Endothelial cell (in vitro differentiated cells): ENCODE measurements around the gene GREB1L. TPM values are rescaled to one million over a fixed set of nuclear protein-coding genes. Genes with fewer than 3 reads are reported as not detected.

Source experiments
- DNase-seq: peaks from one replicate; pipeline ENCODE4 v3.0.0; 2021; ENCODE audit warnings: low spot score
- H3K27ac Mint-ChIP-seq: one replicate; pipeline ENCODE4 v1.8.0; 2021; ENCODE audit warnings: mixed read lengths, inconsistent platforms; ENCODE audit not compliant: unreplicated experiment
- H3K27me3 Mint-ChIP-seq: one replicate; pipeline ENCODE4 v1.8.0; 2021; ENCODE audit warnings: mild to moderate bottlenecking, moderate library complexity, mixed read lengths, inconsistent platforms; ENCODE audit not compliant: unreplicated experiment
- H3K36me3 Mint-ChIP-seq: one replicate; pipeline ENCODE4 v1.8.0; 2021; ENCODE audit warnings: mild to moderate bottlenecking, low read depth, mixed read lengths, inconsistent platforms; ENCODE audit not compliant: unreplicated experiment
- H3K4me1 Mint-ChIP-seq: one replicate; pipeline ENCODE4 v1.8.0; 2021; ENCODE audit warnings: mild to moderate bottlenecking, mixed read lengths, inconsistent platforms; ENCODE audit not compliant: unreplicated experiment
- H3K4me3 Mint-ChIP-seq: one replicate; pipeline ENCODE4 v1.8.0; 2021; ENCODE audit warnings: mild to moderate bottlenecking, mixed read lengths, inconsistent platforms; ENCODE audit not compliant: unreplicated experiment
- H3K9me3 Mint-ChIP-seq: one replicate; pipeline ENCODE4 v1.8.0; 2021; ENCODE audit warnings: mixed read lengths, inconsistent platforms; ENCODE audit not compliant: unreplicated experiment
- total RNA-seq: library from RNA; stranded (reverse); fragmentation: NEBNext Ultra II Directional; extraction: Animal tissue kit (Norgen Biotek cat#: 25700); gene quantifications from one replicate; pipeline ENCODE4 v1.2.1, GENCODE V29; 2021; ENCODE audit not compliant: unreplicated experiment
- TF ChIP-seq, protein P1 (sequence below): fragments of 200-600 bp; sonication (generic); IDR thresholded peaks from one replicate; pipeline ENCODE4 v1.5.0; 2021; ENCODE audit warnings: antibody characterized with exemption; ENCODE audit not compliant: unreplicated experiment

The GREB1L gene
- total RNA-seq, 1 donor from 2014 or later = 105 TPM

DNA sequence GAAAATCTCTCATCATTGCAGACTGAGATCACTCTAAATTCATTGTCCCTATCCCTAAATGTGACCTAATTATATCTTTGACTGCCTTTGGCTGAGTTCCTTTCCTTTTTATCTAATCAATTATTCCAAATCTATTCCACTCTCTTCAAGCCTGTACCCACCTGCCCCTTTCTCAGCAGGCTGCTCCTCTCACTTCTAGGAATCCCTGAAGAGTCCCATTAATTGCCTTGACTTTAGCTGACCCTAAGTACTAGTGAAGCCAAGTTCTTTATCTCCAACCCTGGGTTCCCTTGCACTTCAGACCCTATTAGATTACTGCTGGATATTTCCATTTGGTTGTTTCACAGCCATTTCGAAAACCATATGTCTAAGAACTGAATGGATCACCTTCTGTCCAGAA, 102.8 kb downstream of the GREB1L start:
- Mint-ChIP-seq H3K36me3 (peaks cover 18% of the 10 kb centered on the region), H3K27ac (peak overlapping the region; percentile 19), H3K4me1 (peaks cover 37% of the 10 kb centered on the region)

DNA sequence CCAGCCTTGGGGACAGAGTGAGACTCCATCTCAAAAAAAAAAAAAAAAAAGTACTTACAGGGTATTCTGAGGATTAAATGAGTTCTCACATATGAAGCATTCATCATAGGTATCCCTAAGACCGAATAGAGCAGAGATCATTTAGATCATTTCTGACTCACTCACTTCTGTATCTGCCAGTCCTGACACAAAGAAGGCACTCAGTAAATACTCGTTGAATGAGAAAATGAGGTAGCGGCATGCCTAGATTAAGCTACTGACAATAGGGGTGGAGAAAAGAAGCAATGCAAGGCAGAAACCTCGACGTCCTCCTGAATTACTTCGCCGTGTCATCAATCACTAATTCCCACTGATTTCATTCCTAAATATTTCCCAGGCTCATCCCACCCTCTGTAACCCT, 103.8 kb downstream of the GREB1L start:
- Mint-ChIP-seq H3K27me3 (peaks cover 18% of the 10 kb centered on the region), H3K4me3 (peak overlapping the region; percentile 78), H3K36me3 (peaks cover 21% of the 10 kb centered on the region), H3K9me3 (no peaks in the 10 kb centered on the region), H3K27ac (peak overlapping the region; percentile 98), H3K4me1 (peaks cover 37% of the 10 kb centered on the region)
- DNase-seq = no peak
- TF ChIP-seq, protein P1, sequence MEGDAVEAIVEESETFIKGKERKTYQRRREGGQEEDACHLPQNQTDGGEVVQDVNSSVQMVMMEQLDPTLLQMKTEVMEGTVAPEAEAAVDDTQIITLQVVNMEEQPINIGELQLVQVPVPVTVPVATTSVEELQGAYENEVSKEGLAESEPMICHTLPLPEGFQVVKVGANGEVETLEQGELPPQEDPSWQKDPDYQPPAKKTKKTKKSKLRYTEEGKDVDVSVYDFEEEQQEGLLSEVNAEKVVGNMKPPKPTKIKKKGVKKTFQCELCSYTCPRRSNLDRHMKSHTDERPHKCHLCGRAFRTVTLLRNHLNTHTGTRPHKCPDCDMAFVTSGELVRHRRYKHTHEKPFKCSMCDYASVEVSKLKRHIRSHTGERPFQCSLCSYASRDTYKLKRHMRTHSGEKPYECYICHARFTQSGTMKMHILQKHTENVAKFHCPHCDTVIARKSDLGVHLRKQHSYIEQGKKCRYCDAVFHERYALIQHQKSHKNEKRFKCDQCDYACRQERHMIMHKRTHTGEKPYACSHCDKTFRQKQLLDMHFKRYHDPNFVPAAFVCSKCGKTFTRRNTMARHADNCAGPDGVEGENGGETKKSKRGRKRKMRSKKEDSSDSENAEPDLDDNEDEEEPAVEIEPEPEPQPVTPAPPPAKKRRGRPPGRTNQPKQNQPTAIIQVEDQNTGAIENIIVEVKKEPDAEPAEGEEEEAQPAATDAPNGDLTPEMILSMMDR = no peak

More for the DNA sequence above, 102.8 kb downstream of the GREB1L start:
- Mint-ChIP-seq H3K27me3 (peaks cover 18% of the 10 kb centered on the region), H3K9me3 (no peaks in the 10 kb centered on the region), H3K4me3 (no peak overlapping the region)
- TF ChIP-seq, protein P1 = no peak
- no peak for DNase-seq

DNA sequence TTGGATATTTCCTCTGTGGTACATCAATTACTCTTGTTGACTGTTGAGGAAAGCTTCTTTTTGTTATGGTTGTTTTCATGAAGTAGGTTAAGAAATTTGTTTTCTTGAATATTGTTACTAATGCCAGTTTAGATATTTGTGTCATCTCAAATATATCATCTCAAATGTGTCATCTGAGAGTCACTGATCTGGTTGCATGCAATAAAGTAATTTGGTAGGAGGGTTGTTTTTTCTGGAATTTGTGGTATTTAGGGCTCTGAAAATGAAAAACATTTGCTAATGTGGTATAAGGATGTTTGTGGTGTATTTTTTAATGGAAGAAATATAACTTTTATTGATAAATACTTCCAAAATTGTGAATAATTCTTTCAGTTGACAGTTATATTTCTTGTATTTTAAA, 117.7 kb downstream of the GREB1L start:
- no peak overlapping the region for H3K4me3 Mint-ChIP-seq
- no peaks in the 10 kb centered on the region for H3K36me3 Mint-ChIP-seq
- H3K27ac Mint-ChIP-seq = no peak overlapping the region
- peaks cover 7% of the 10 kb centered on the region for H3K4me1 Mint-ChIP-seq
- H3K27me3 Mint-ChIP-seq = no peaks in the 10 kb centered on the region
- no peak for DNase-seq
- H3K9me3 Mint-ChIP-seq = no peaks in the 10 kb centered on the region
- TF ChIP-seq, protein P1 = no peak

DNA sequence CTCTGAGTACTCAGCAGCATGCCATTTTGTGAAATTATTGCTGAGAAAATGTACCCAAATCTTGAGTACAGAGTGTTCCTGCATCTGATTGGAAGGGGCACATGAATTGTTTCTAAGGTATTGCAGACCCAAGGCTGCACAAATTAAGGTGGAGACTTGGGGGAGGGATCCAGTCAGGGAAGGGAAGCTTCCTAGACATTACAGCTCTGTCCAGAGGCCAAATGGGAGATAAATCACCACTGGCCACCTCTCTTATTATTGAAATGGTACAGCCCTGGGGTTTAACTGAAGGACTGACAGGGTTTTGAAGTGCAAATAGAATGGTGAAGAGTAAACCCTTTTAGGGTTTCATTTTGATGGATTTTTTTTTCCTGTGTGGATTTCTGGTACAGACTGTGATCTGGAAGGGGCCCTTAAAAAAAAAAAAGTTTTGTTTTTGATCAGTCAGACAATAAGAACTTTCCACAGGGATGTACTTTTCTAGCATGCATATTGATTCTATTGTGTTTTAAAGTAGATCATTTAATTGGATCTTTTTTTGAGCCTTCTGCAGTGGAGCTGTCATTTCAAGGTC, 119.4 kb downstream of the GREB1L start:
- TF ChIP-seq, protein P1 = no peak
- Mint-ChIP-seq H3K9me3 (no peaks in the 10 kb centered on the region), H3K36me3 (no peaks in the 10 kb centered on the region), H3K27ac (no peak overlapping the region), H3K4me3 (no peak overlapping the region), H3K27me3 (no peaks in the 10 kb centered on the region), H3K4me1 (peaks cover 7% of the 10 kb centered on the region)
- DNase-seq = no peak

DNA sequence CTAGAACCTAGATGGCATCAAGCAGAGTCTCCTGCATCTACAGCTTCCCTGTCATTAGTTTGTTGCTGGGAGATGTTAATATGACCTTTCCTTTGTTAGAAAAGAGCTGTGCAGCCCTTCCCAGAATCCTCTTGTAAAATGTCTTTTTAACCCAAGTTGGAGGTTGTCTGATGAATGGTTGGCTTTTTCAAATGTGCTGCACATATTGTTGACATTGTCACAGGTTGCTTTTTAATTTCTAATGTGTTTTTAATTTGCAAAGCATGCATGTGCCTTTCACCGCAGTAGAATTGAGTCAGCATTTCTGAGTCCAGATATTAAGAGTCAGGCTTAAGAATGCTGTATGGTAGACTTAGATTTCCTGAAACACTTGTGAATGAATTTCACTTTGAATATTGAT, 120.8 kb downstream of the GREB1L start:
- Mint-ChIP-seq H3K27me3 (peaks cover 2% of the 10 kb centered on the region), H3K4me1 (peaks cover 12% of the 10 kb centered on the region), H3K9me3 (no peaks in the 10 kb centered on the region), H3K27ac (no peak overlapping the region), H3K4me3 (no peak overlapping the region), H3K36me3 (peaks cover 4% of the 10 kb centered on the region)
- TF ChIP-seq, protein P1 = no peak
- no peak for DNase-seq
